ENCODE data around the gene UBIAD1. TPM values are rescaled to one million over a fixed set of nuclear protein-coding genes. Genes with fewer than 3 reads are reported as not detected.

The UBIAD1 gene
- total RNA-seq, 1 experiment from 2014 or later = 21.6 TPM

DNA sequence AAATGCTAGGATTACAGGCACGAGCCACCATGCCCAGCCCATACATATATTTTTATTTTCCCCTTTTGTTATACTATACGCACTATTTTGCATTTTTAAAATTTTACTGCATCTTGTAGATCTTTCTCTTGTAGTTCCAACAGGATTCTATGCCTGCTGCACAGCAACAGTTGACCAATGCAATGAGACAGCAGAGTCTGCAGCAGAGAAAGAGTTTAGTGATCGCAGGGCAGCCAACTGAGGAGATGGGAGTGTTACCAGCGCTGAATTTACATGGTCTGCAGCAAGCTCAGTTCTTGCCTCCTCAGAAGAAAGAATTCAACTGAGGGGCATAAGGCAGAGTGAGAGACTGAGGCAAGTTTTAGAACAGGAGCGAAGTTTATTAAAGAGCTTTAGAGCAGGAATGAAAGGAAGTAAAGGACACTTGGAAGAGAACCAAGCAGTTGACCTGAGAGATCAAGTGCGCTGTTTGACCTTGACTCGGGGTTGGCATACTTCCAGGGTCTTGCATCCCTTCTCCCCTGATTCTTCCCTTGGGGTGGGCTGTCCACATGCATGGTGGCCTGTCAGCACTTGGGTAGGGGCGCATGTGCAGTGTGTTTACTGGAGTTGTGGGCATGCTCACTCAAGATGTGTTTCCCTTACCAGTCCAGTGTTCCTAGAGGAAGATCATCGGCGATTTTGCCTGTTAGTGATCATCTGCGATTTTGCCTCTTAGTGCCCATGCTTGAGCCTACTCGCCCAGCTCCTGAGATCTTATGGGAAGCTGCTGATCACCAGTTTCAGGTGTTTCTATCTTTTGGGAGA is 6.5 kb upstream of the UBIAD1 start:
- Mint-ChIP-seq H3K36me3 (no peaks in the 10 kb centered on the region), H3K4me1 (peaks cover 7% of the 10 kb centered on the region), H3K4me3 (no peak overlapping the region), H3K9me3 (no peaks in the 10 kb centered on the region), H3K27me3 (ENCODE audit: low read depth) (no peaks in the 10 kb centered on the region; the same call in 1 of the 2 replicates), H3K27ac (peak overlapping the region; percentile 16)
- DNase-seq (ENCODE audit: low spot score) = no peak
- ChIA-PET POLR2A (interaction anchor here (0.6 kb wide), 1 partner anchor 415 kb away, joined by 5 read pairs; no protein-coding TSS in a partner anchor), CTCF (interaction anchor here (0.8 kb wide), 1 partner anchor 25 kb away, joined by 3 read pairs; no protein-coding TSS in a partner anchor)
- no peak for TF ChIP-seq KAT7 (CRISPR knock-in tag; IDR thresholded peaks at IDR 0.05; ENCODE audit: borderline replicate concordance)
- no peak for TF ChIP-seq ZNF671 (CRISPR knock-in tag; IDR thresholded peaks at IDR 0.05)
- TF ChIP-seq TEAD1 (CRISPR knock-in tag; IDR thresholded peaks at IDR 0.05) = no peak
- TF ChIP-seq, protein P1, sequence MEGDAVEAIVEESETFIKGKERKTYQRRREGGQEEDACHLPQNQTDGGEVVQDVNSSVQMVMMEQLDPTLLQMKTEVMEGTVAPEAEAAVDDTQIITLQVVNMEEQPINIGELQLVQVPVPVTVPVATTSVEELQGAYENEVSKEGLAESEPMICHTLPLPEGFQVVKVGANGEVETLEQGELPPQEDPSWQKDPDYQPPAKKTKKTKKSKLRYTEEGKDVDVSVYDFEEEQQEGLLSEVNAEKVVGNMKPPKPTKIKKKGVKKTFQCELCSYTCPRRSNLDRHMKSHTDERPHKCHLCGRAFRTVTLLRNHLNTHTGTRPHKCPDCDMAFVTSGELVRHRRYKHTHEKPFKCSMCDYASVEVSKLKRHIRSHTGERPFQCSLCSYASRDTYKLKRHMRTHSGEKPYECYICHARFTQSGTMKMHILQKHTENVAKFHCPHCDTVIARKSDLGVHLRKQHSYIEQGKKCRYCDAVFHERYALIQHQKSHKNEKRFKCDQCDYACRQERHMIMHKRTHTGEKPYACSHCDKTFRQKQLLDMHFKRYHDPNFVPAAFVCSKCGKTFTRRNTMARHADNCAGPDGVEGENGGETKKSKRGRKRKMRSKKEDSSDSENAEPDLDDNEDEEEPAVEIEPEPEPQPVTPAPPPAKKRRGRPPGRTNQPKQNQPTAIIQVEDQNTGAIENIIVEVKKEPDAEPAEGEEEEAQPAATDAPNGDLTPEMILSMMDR (IDR thresholded peaks at IDR 0.05) = no peak
- TF ChIP-seq, protein P2, sequence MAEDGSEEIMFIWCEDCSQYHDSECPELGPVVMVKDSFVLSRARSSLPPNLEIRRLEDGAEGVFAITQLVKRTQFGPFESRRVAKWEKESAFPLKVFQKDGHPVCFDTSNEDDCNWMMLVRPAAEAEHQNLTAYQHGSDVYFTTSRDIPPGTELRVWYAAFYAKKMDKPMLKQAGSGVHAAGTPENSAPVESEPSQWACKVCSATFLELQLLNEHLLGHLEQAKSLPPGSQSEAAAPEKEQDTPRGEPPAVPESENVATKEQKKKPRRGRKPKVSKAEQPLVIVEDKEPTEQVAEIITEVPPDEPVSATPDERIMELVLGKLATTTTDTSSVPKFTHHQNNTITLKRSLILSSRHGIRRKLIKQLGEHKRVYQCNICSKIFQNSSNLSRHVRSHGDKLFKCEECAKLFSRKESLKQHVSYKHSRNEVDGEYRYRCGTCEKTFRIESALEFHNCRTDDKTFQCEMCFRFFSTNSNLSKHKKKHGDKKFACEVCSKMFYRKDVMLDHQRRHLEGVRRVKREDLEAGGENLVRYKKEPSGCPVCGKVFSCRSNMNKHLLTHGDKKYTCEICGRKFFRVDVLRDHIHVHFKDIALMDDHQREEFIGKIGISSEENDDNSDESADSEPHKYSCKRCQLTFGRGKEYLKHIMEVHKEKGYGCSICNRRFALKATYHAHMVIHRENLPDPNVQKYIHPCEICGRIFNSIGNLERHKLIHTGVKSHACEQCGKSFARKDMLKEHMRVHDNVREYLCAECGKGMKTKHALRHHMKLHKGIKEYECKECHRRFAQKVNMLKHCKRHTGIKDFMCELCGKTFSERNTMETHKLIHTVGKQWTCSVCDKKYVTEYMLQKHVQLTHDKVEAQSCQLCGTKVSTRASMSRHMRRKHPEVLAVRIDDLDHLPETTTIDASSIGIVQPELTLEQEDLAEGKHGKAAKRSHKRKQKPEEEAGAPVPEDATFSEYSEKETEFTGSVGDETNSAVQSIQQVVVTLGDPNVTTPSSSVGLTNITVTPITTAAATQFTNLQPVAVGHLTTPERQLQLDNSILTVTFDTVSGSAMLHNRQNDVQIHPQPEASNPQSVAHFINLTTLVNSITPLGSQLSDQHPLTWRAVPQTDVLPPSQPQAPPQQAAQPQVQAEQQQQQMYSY (CRISPR knock-in tag; IDR thresholded peaks at IDR 0.05) = no peak
- TF ChIP-seq NFYB (CRISPR knock-in tag; conservative IDR thresholded peaks at IDR 0.05; ENCODE audit: low read depth) = no peak
- TF ChIP-seq, protein P3, sequence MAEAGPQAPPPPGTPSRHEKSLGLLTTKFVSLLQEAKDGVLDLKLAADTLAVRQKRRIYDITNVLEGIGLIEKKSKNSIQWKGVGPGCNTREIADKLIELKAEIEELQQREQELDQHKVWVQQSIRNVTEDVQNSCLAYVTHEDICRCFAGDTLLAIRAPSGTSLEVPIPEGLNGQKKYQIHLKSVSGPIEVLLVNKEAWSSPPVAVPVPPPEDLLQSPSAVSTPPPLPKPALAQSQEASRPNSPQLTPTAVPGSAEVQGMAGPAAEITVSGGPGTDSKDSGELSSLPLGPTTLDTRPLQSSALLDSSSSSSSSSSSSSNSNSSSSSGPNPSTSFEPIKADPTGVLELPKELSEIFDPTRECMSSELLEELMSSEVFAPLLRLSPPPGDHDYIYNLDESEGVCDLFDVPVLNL (CRISPR knock-in tag; IDR thresholded peaks at IDR 0.05; ENCODE audit: borderline replicate concordance, low read depth) = no peak
- no peak for TF ChIP-seq ZNF423 (CRISPR knock-in tag; IDR thresholded peaks at IDR 0.05)
- no peak for TF ChIP-seq NR3C1 (CRISPR knock-in tag; conservative IDR thresholded peaks at IDR 0.05; ENCODE audit: low read depth)
- no peak for TF ChIP-seq SP1 (CRISPR knock-in tag; conservative IDR thresholded peaks at IDR 0.05)
- TF ChIP-seq JUN (CRISPR knock-in tag; IDR thresholded peaks at IDR 0.05) = no peak
- TF ChIP-seq, protein P4, sequence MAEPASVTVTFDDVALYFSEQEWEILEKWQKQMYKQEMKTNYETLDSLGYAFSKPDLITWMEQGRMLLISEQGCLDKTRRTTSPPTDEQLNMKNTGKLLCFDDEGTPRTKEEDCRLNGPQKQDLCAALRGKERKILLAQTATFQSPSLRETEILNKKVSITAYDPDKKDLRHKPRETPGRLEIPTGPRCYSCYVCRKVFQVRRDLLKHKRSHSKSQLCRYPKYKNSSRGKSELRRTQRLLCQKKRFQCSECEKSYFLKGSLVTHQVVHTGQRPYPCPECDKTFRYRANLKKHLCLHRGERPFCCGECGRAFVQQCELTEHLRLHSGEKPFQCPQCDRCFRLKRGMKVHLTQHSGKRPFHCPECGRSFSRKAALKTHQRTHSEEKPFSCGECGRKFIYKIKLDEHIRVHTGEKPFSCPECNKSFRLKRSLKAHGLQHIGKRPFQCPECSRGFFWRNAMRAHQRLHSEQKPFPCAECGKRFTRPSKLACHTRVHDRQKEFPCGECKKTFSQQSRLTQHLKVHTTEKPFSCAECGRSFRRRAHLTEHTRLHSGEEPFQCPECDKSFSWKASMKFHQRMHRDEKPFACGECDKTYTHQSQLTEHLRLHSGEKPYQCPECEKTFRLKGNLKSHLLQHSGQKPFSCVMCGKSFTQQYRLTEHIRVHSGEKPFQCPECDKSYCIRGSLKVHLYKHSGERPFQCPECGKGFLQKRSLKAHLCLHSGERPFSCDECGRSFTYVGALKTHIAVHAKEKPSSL (CRISPR knock-in tag; conservative IDR thresholded peaks at IDR 0.05) = no peak
- TF ChIP-seq, protein P5, sequence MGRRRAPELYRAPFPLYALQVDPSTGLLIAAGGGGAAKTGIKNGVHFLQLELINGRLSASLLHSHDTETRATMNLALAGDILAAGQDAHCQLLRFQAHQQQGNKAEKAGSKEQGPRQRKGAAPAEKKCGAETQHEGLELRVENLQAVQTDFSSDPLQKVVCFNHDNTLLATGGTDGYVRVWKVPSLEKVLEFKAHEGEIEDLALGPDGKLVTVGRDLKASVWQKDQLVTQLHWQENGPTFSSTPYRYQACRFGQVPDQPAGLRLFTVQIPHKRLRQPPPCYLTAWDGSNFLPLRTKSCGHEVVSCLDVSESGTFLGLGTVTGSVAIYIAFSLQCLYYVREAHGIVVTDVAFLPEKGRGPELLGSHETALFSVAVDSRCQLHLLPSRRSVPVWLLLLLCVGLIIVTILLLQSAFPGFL (CRISPR knock-in tag; IDR thresholded peaks at IDR 0.05; ENCODE audit: borderline replicate concordance) = no peak
- ATAC-seq = no peak

Measured in WTC11 (cell line).